ENCODE data around the gene GALNT6.

GRCh38 chr12:51409846-51410245 is 18.6 kb upstream of the GALNT6 start:
- TF ChIP-seq CTCF (IDR thresholded peaks at IDR 0.05), result no peak
- no peak for TF ChIP-seq POLR2A (IDR thresholded peaks at IDR 0.05)

Measured in lower leg skin (tissue), 3 donors.